Ovary (tissue), 9 donors: Measurements from ENCODE around the gene PAX8. TPM values are rescaled to one million over a fixed set of nuclear protein-coding genes. Genes with fewer than 3 reads are reported as not detected.
"Not testable (repeated sequence)": the region's sequence is repeated elsewhere in the genome, so short reads cannot be mapped to it uniquely, and the experiment has no call there.

ENCODE experiments used
- DNase-seq, 5 donors: peaks; one replicate each; pipeline ENCODE4 v3.0.0-alpha.2; 2019 to 2020
- H3K27ac ChIP-seq, 2 donors: fragments of 200-600 bp; one replicate each; pipeline versions ENCODE4 v1.5.1 to v1.8.0; 2019 to 2022
- H3K27me3 ChIP-seq: fragments of 200-600 bp; one replicate; pipeline ENCODE4 v1.8.0; 2022
- H3K36me3 ChIP-seq: fragments of 200-600 bp; sonication (generic); one replicate; pipeline ENCODE4 v1.5.1; 2019
- H3K4me1 ChIP-seq: one replicate; pipeline ENCODE4 v1.8.1; 2013; ENCODE audit warnings: mild to moderate bottlenecking, moderate library complexity; ENCODE audit not compliant: insufficient read depth
- H3K4me3 ChIP-seq: fragments of 200-600 bp; sonication (generic); one replicate; pipeline ENCODE4 v1.5.1; 2017
- H3K9me3 ChIP-seq, 2 donors: fragments of 200-600 bp in 1 of 2; sonication (generic) in 1 of 2; one replicate each; pipeline versions ENCODE4 v1.5.1 to v1.8.1; 2013 to 2019; ENCODE audit warnings: mild to moderate bottlenecking in 1 of 2, moderate library complexity in 1 of 2
- CTCF ChIP-seq, 3 donors: fragments of 450-650 bp in 2 of 3; fragments of 200-600 bp in 1 of 3; IDR thresholded peaks; one replicate each; pipeline versions ENCODE4 v1.5.1 to v1.8.0; 2016 to 2022; ENCODE audit warnings: antibody characterized with exemption in 3 of 3, mild to moderate bottlenecking in 1 of 3
- EP300 ChIP-seq: sonication (generic); formaldehyde crosslinking; IDR thresholded peaks from one replicate; pipeline ENCODE4 v1.6.1; 2017; ENCODE audit warnings: antibody characterized with exemption
- POLR2A ChIP-seq: fragments of 450-650 bp; IDR thresholded peaks from one replicate; pipeline ENCODE4 v1.6.1; 2017; ENCODE audit warnings: antibody characterized with exemption, mild to moderate bottlenecking, moderate library complexity
- WGBS, 3 donors: extraction: QIAGEN DNeasy Blood & Tissue Kit in 1 of 3; methylation state at CpG; one replicate each; pipeline versions ENCODE4 v1.1.5 to v1.1.7; 2013 to 2017; 5-methylcytosine and 5-hydroxymethylcytosine counted together
- intact Hi-C, 4 donors: fragments of 100-400 bp; cut with DNase I; formaldehyde crosslinking; loops; one replicate each; pipeline versions ENCODE4 v1.11.0 to v1.15.1; 2022 to 2023
- polyA plus RNA-seq, 2 donors: library from polyadenylated mRNA; stranded (reverse); fragments of 200-250 nt in 1 of 2; fragments of 350-450 nt in 1 of 2; fragmentation: Illumina TruSeq in 1 of 2; extraction: RNeasy Lipid Tissue Mini Kit (QIAGEN cat#74804) in 1 of 2; gene quantifications; one replicate each; pipeline ENCODE4 v1.2.3, GENCODE V29; 2013 to 2014
- total RNA-seq, 7 donors: library from RNA; depleted of rRNA in 2 of 7; stranded (reverse); fragments of >200 nt in 2 of 7; fragmentation: NEBNext Ultra II Directional in 3 of 7; extraction: Animal tissue kit (Norgen Biotek cat#: 25700) in 3 of 7; gene quantifications; one replicate each; pipeline versions ENCODE4 v1.1.0 to v1.2.4, GENCODE V29; 2016 to 2023
- donor health status: DM: no; HTN: no; CAD: no; lungs with moderate emphysema.
- donor health status: DM: no; HTN: no; CAD: no.
- donor health status: Bipolar disorder and iron deficiency.
- donor health status: DM: yes; HTN: yes; CAD: no.
- donor health status: DM: no; HTN: no; CAD: no.
- donor health status: DM: yes; HTN: yes; CAD: no.

PAX8 gene
- total and polyA plus RNA-seq, 9 donors = 0.15 to 90.1 (median 9.6) TPM

GRCh38 chr2:113240150-113240914 is 38.4 kb downstream of the PAX8 start:
- H3K27ac ChIP-seq = no peak overlapping the region
- no peaks in the 10 kb centered on the region for H3K36me3 ChIP-seq
- no peaks in the 10 kb centered on the region for H3K9me3 ChIP-seq
- peaks cover 11% of the 10 kb centered on the region for H3K4me1 ChIP-seq
- no peak overlapping the region for H3K4me3 ChIP-seq
- TF ChIP-seq EP300 (peak; percentile 15), CTCF (IDR thresholded peaks at IDR 0.05) (no peak), POLR2A (no peak)
- 16 to 20% (median 20%) methylated on average over 15 of the region's 15 CpGs for WGBS, 3 donors
- intact Hi-C loops = no loop called here
- peak; percentile 64 to 86 (median 67) for DNase-seq
- no peaks in the 10 kb centered on the region for H3K27me3 ChIP-seq

DNA sequence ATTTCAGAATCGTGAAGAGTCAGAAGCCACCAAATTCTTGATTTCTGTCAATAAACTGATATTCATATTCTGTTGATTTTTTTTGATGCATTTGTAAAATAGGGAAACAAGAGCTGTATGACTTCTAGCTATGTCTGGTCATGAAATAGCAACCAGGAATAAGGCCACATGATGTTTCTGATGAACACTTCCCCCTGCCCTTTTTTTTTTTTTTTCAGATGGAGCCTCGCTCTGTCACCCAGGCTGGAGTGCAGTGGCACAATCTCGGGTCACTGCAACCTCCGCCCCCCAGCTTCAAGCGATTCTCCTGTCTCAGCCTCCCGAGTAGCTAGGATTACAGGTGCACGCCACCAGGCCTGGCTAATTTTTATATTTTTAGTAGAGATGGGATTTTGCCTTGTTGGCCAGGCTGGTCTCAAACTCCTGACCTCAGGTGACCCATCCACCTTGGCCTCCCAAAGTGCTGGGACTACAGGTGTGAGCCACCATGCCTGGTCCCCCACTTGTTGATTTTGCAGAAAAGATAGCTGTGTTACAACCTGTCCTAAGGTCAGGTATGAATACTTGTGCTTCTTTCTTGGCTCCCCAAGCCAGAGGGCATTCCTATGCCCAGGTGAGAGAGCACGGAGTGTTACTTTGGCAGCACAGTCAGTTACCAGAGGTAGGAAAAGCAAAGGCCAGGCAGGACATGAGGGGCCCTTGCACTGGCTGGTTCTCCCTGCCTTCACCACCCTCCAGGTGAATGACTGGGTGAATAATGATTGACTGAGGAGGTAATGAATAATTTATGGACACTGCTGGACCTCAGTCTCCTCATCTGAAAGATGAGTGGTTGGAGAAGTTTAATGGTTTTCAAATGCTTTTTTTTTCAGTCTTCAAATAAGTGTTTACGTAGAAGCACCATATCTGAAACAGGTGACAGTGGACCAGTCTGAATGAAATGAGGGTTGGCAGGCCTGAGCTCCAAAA is 39.6 kb downstream of the PAX8 start:
- Histone ChIP-seq H3K27ac (no peak overlapping the region), H3K27me3 (no peaks in the 10 kb centered on the region), H3K9me3 (no peaks in the 10 kb centered on the region), H3K4me3 (no peak overlapping the region), H3K4me1 (peaks cover 11% of the 10 kb centered on the region), H3K36me3 (no peaks in the 10 kb centered on the region)
- intact Hi-C loops = no loop called here
- no peak for DNase-seq
- WGBS, 3 donors = 90 to 94% (median 93%) methylated on average over 9 of the region's 9 CpGs
- TF ChIP-seq EP300 = no peak
- no peak for TF ChIP-seq POLR2A
- no peak for TF ChIP-seq CTCF (IDR thresholded peaks at IDR 0.05)

DNA sequence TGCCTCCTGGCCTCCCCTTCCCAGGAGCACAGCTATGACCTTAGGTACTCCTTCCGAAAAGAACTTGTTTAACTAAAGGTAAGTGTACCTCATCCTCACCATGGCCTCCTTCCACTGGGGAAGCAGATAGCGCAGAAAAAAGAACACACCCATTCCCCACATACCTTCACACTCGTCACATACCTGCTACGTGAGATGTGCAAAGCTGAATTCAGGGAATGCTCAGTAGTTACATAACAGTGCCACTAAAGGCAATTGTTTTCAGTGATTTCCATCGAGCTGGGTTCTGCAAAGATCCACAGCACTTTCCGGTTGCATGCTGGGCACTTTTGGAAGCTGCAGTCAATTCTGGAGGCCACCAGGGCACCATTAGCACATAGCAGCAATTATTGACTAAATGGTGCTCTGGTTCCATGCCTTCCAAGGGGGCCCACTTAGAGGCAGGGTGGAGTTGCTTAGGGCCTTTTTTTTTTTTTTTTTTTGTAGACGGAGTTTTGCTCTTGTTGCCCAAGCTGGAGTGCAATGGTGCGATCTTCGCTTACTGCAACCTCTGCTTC is 41.0 kb downstream of the PAX8 start:
- Histone ChIP-seq H3K4me3 (no peak overlapping the region), H3K27me3 (no peaks in the 10 kb centered on the region), H3K4me1 (peaks cover 11% of the 10 kb centered on the region), H3K27ac (no peak overlapping the region), H3K9me3 (no peaks in the 10 kb centered on the region), H3K36me3 (no peaks in the 10 kb centered on the region)
- 80 to 93% (median 86%) methylated on average over 9 of the region's 9 CpGs for WGBS, 3 donors
- TF ChIP-seq CTCF (IDR thresholded peaks at IDR 0.05) (no peak), POLR2A (no peak), EP300 (no peak)
- intact Hi-C loops = no loop called here
- no peak for DNase-seq

DNA sequence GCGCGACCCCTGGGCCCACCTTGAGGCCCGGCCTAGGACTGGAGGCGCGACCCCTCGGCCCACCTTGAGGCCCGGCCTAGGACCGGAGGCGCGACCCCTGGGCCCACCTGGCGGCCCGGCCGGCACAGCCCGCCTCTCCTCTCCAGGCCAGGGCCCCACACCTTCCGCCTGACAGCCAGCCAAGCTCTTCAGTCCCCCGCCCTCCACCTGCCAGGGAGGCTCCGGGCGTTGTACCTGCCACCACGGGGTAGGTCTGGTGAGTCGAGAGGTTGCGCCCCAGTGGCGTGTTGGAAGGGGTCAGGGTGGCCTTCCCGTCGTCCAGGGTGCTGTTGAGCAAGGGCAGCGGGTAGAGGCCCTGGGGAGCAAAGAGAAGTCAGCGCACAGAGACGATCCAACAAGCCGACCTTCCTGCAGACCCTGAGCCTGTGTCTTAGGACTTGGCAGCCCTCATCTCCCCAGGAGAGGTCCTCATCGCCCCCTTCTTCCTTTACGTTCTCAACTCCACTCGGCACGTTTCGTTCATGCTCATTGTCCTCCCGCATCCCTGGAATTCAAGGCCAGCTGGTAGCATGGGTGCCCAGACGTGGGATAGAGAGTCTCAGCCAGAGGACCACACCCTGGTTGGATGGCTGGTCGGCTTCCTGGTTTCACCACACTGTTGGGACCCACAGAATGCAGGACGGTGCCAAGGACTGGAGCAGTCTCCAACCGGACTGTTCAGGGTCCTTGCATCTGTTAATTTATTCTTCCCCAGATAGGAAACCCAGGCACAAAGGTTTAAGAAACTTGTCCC is 42.2 kb downstream of the PAX8 start:
- no peak for TF ChIP-seq POLR2A
- TF ChIP-seq EP300 = no peak
- TF ChIP-seq CTCF (IDR thresholded peaks at IDR 0.05) = no peak
- H3K36me3 ChIP-seq = no peaks in the 10 kb centered on the region
- H3K4me1 ChIP-seq = peaks cover 11% of the 10 kb centered on the region
- DNase-seq = peak in 1 of 5 donors; percentile 43
- H3K4me3 ChIP-seq = peak overlapping the region; percentile 13
- WGBS, 3 donors = 69 to 86% (median 83%) methylated on average over 34 to 38 of the region's 38 CpGs
- H3K27ac ChIP-seq = no peak overlapping the region
- no peaks in the 10 kb centered on the region for H3K9me3 ChIP-seq
- intact Hi-C loops = no loop called here
- H3K27me3 ChIP-seq = no peaks in the 10 kb centered on the region

- WGBS, 3 donors = 54 to 91% (median 72%) methylated on average over 29 to 74 of the region's 74 CpGs
- intact Hi-C loops = not testable (repeated sequence)
Observed at GRCh38 chr2:113235347-113236226, 43.1 kb downstream of the PAX8 start.

More at GRCh38 chr2:113235347-113236226, 43.1 kb downstream of the PAX8 start:
- H3K9me3 ChIP-seq, H3K36me3 ChIP-seq, H3K27ac ChIP-seq, H3K4me1 ChIP-seq, H3K27me3 ChIP-seq: not testable (repeated sequence)
- peak overlapping the region; percentile 37 for H3K4me3 ChIP-seq
- DNase-seq = peak in 3 of 5 donors; percentile 50 to 77 (median 54)
